K562 (cell line): ENCODE results near the gene RNF224. TPM values are rescaled to one million over a fixed set of nuclear protein-coding genes. Genes with fewer than 3 reads are reported as not detected.

Source experiments
- ARID4B ChIP-seq: sonication (generic); formaldehyde crosslinking; IDR thresholded peaks from 2 replicates; pipeline ENCODE4 v1.8.0; 2022; ENCODE audit warnings: mild to moderate bottlenecking, missing genetic modification reagents
- BHLHE40 ChIP-seq: IDR thresholded peaks from 2 replicates; pipeline ENCODE4 v1.6.1; 2011; ENCODE audit warnings: low read length, improper control_type of control experiment
- CBFA2T3 ChIP-seq: fragments of 450-650 bp; IDR thresholded peaks from 2 replicates; pipeline ENCODE4 v1.6.1; 2017
- ESRRB ChIP-seq: fragments of 250-450 bp; sonication (Bioruptor Pico); IDR thresholded peaks from 2 replicates; pipeline ENCODE4 v1.5.0; 2020; ENCODE audit warnings: mild to moderate bottlenecking, moderate library complexity, borderline replicate concordance
- HCFC1 ChIP-seq: IDR thresholded peaks from 2 replicates; pipeline ENCODE4 v1.6.1; 2012; ENCODE audit warnings: low read depth, low read length, improper control_type of control experiment
- HIVEP1 ChIP-seq: fragments of 250-450 bp; sonication (Bioruptor Pico); IDR thresholded peaks from 2 replicates; pipeline ENCODE4 v1.4.0; 2020; ENCODE audit warnings: mild to moderate bottlenecking
- HNRNPLL ChIP-seq: fragments of 200-400 bp; formaldehyde crosslinking; IDR thresholded peaks from 2 replicates; pipeline ENCODE4 v1.6.1; 2017; ENCODE audit warnings: low read length, low read depth, mild to moderate bottlenecking; ENCODE audit not compliant: poor library complexity, severe bottlenecking
- KDM4B ChIP-seq, 2 experiments: fragments of 450-650 bp in 1 of 2; sonication (generic) in 1 of 2; IDR thresholded peaks; 2 replicates each; pipeline ENCODE4 v1.6.1; 2016 to 2017; ENCODE audit warnings: borderline replicate concordance in 2 of 2, antibody characterized with exemption in 1 of 2, low read depth in 1 of 2, mild to moderate bottlenecking in 1 of 2
- MITF ChIP-seq: IDR thresholded peaks from 2 replicates; pipeline ENCODE4 v1.6.1; 2014; ENCODE audit warnings: antibody characterized with exemption
- PHF21A ChIP-seq: fragments of 450-650 bp; IDR thresholded peaks from 2 replicates; pipeline ENCODE4 v1.6.1; 2017; ENCODE audit warnings: low read depth, borderline replicate concordance
- PTBP1 ChIP-seq: fragments of 200-400 bp; formaldehyde crosslinking; IDR thresholded peaks from 2 replicates; pipeline ENCODE4 v1.6.1; 2017; ENCODE audit warnings: low read depth, low read length
- SIN3A ChIP-seq, 2 experiments: fragments of 150-350 bp in 1 of 2; IDR thresholded peaks; 2 replicates each; pipeline ENCODE4 v1.6.1; 2011 to 2016; ENCODE audit warnings: borderline replicate concordance in 2 of 2, low read depth in 2 of 2, low read length in 2 of 2, mild to moderate bottlenecking in 2 of 2, moderate library complexity in 2 of 2; ENCODE audit not compliant: control insufficient read depth in 1 of 2
- SMARCB1 ChIP-seq: IDR thresholded peaks from 2 replicates; pipeline ENCODE4 v1.6.1; 2011; ENCODE audit warnings: improper control_type of control experiment, low read depth; ENCODE audit not compliant: insufficient read length
- STAG1 ChIP-seq: sonication (generic); formaldehyde crosslinking; IDR thresholded peaks from 2 replicates; pipeline ENCODE4 v1.5.0; 2020; ENCODE audit warnings: missing genetic modification reagents, borderline replicate concordance
- STAT6 ChIP-seq: sonication (generic); formaldehyde crosslinking; IDR thresholded peaks from 2 replicates; pipeline ENCODE4 v1.8.1; 2023; ENCODE audit warnings: mild to moderate bottlenecking, missing genetic modification reagents
- ZNF253 ChIP-seq: fragments of 250-450 bp; sonication (Bioruptor Pico); conservative IDR thresholded peaks from 2 replicates; pipeline ENCODE4 v1.6.1; 2021; ENCODE audit warnings: mild to moderate bottlenecking
- ZNF511 ChIP-seq: sonication (generic); formaldehyde crosslinking; IDR thresholded peaks from 2 replicates; pipeline ENCODE4 v1.8.0; 2022; ENCODE audit warnings: mild to moderate bottlenecking, missing genetic modification reagents
- ZNF644 ChIP-seq: fragments of 200-800 bp; sonication (Bioruptor generic); IDR thresholded peaks from 2 replicates; pipeline ENCODE4 v1.6.1; 2016; ENCODE audit warnings: low read depth, missing genetic modification characterization, missing compliant biosample characterization
- polyA plus RNA-seq, 8 experiments: library from polyadenylated mRNA; depleted of rRNA in 4 of 8; stranded (reverse) in 5 of 8; unstranded in 3 of 8; fragments of >200 nt; fragmentation: Nextera tagmentation in 2 of 8; fragmentation: Illumina TruSeq in 1 of 8; extraction: Ambion mirVana in 2 of 8; extraction: Trizol in 1 of 8; gene quantifications; 2 replicates each; pipeline versions ENCODE4 v1.2.1 to v1.2.3, GENCODE V29; 2011 to 2014; ENCODE audit warnings: inconsistent platforms in 1 of 8, missing spikeins in 1 of 8
- total RNA-seq, 7 experiments: library from RNA; depleted of rRNA in 6 of 7; stranded (reverse); fragments of >200 nt in 6 of 7; fragmentation: Illumina TruSeq in 2 of 7; extraction: Trizol in 2 of 7; gene quantifications; 2 replicates each; pipeline versions ENCODE4 v1.2.1 to v1.2.3, GENCODE V29; 2011 to 2021; ENCODE audit warnings: low replicate concordance in 1 of 7

RNF224 gene
- total and polyA plus RNA-seq, 9 of the 15 experiments (the other 6 are each of a cell fraction or from before 2014, with no cell fraction given): not detected

GRCh38 chr9:137236238-137236935 lies 9.1 kb downstream of the RNF224 start (continued):
- TF ChIP-seq ESRRB (no peak), ZNF253 (CRISPR knock-in tag) (no peak), HNRNPLL (peak; percentile 38), ZNF644 (no peak), HIVEP1 (CRISPR knock-in tag) (no peak), SIN3A (IDR thresholded peaks at IDR 0.05; ENCODE audit: borderline replicate concordance in 2 of 2, control insufficient read depth in 1 of 2, low read depth in 2 of 2, low read length in 2 of 2) (peak; percentile 44 to 73; a peak in 1 of 4 replicates), SMARCB1 (no peak), HCFC1 (peak; percentile 51), ARID4B (CRISPR knock-in tag) (peak; percentile 70), KDM4B (IDR thresholded peaks at IDR 0.05; ENCODE audit: borderline replicate concordance in 2 of 2, low read depth in 1 of 2) (0 out of 4 replicates have a peak, but pooled peaks of 1 of the 2 experiments have one; percentile 53), STAG1 (peak; percentile 94), PHF21A (0 out of 2 replicates have a peak, but pooled peaks have one; percentile 56), ZNF511 (CRISPR knock-in tag) (peak; percentile 57; the same call in 1 of the 2 replicates), MITF (peak; percentile 64; the same call in 1 of the 2 replicates), STAT6 (0 out of 2 replicates have a peak, but pooled peaks have one; percentile 76), PTBP1 (0 out of 2 replicates have a peak, but pooled peaks have one; percentile 33), BHLHE40 (peak; percentile 94), CBFA2T3 (peak; percentile 92)
